Gastroesophageal sphincter (tissue), 4 donors: ENCODE measurements around the gene VIPR2. TPM values are rescaled to one million over a fixed set of nuclear protein-coding genes. Genes with fewer than 3 reads are reported as not detected.
"Not testable (repeated sequence)": the region's sequence is repeated elsewhere in the genome, so short reads cannot be mapped to it uniquely, and the experiment has no call there.

Experiments
- ATAC-seq: fragments of 150-250 bp; one replicate; pipeline ENCODE4 v1.9.1; 2016; ENCODE audit warnings: mild to moderate bottlenecking, moderate library complexity
- H3K27ac ChIP-seq, 4 donors: fragments of 200-600 bp; sonication (generic) in 3 of 4; 1 replicate in 3 of 4; 2 replicates in 1 of 4; pipeline ENCODE4 v1.5.1; 2016 to 2019
- H3K27me3 ChIP-seq: fragments of 200-600 bp; sonication (generic); one replicate; pipeline ENCODE4 v1.5.1; 2019
- H3K36me3 ChIP-seq, 2 donors: fragments of 200-600 bp; sonication (generic); one replicate each; pipeline ENCODE4 v1.5.1; 2019; ENCODE audit warnings: control low read depth in 1 of 2
- H3K4me1 ChIP-seq, 3 donors: fragments of 200-600 bp; sonication (generic); 1 replicate in 2 of 3; 2 replicates in 1 of 3; pipeline ENCODE4 v1.5.1; 2016 to 2019; ENCODE audit warnings: control low read depth in 2 of 3
- H3K4me3 ChIP-seq, 2 donors: fragments of 200-600 bp; sonication (generic); one replicate each; pipeline ENCODE4 v1.5.1; 2019; ENCODE audit warnings: mild to moderate bottlenecking in 1 of 2, moderate library complexity in 1 of 2
- H3K9me3 ChIP-seq, 3 donors: fragments of 200-600 bp; sonication (generic); one replicate each; pipeline ENCODE4 v1.5.1; 2017 to 2019; ENCODE audit warnings: control low read depth in 2 of 3
- CTCF ChIP-seq, 4 experiments: fragments of 200-600 bp in 2 of 4; fragments of 450-650 bp in 2 of 4; sonication (generic) in 1 of 4; IDR thresholded peaks; one replicate each; pipeline ENCODE4 v1.5.1; 2017 to 2019; ENCODE audit warnings: antibody characterized with exemption in 4 of 4, mild to moderate bottlenecking in 2 of 4, moderate library complexity in 2 of 4
- EP300 ChIP-seq: sonication (generic); formaldehyde crosslinking; IDR thresholded peaks from one replicate; pipeline ENCODE4 v1.6.1; 2017; ENCODE audit warnings: antibody characterized with exemption, mild to moderate bottlenecking
- POLR2A ChIP-seq, 2 donors: fragments of 450-650 bp; IDR thresholded peaks; one replicate each; pipeline ENCODE4 v1.6.1; 2017; ENCODE audit warnings: antibody characterized with exemption in 2 of 2, mild to moderate bottlenecking in 2 of 2, moderate library complexity in 1 of 2
- POLR2AphosphoS5 ChIP-seq: sonication (generic); formaldehyde crosslinking; IDR thresholded peaks from one replicate; pipeline ENCODE4 v1.6.1; 2017; ENCODE audit warnings: antibody characterized with exemption
- WGBS, 2 donors: methylation state at CpG; one replicate each; pipeline ENCODE4 v1.1.5; 2018; ENCODE audit warnings: low coverage in 1 of 2; 5-methylcytosine and 5-hydroxymethylcytosine counted together
- total RNA-seq, 4 donors: library from RNA; depleted of rRNA; stranded (reverse); fragments of >200 nt; gene quantifications; one replicate each; pipeline ENCODE4 v1.1.0, GENCODE V29; 2016

Gene VIPR2
- total RNA-seq, 4 donors from 2014 or later: 13.3 to 52.5 (median 27.4) TPM

GRCh38 chr7:159136846-159137245 is 7.8 kb downstream of the VIPR2 start:
- H3K9me3 ChIP-seq: no peaks in the 10 kb centered on the region
- no peaks in the 10 kb centered on the region for H3K27me3 ChIP-seq
- WGBS, 2 donors: 43% methylated on average over 4 of the region's 6 CpGs; no CpG with 5 or more reads in 1 of the 2 donors
- H3K36me3 ChIP-seq: peaks cover 0 to 40% of the 10 kb centered on the region in 2 donors
- no peak overlapping the region for H3K27ac ChIP-seq
- peaks cover 0 to 12% (median 0%) of the 10 kb centered on the region in 3 donors for H3K4me1 ChIP-seq
- H3K4me3 ChIP-seq: no peak overlapping the region
- TF ChIP-seq CTCF (IDR thresholded peaks at IDR 0.05) (no peak), POLR2A (IDR thresholded peaks at IDR 0.05) (no peak), EP300 (no peak), POLR2AphosphoS5 (no peak)
- ATAC-seq: no peak

- 74 to 97% methylated on average over 3 to 5 of the region's 7 CpGs for whole genome bisulfite sequencing, 2 donors
- TF ChIP-seq EP300 (no peak), CTCF (IDR thresholded peaks at IDR 0.05) (no peak), POLR2AphosphoS5 (no peak), POLR2A (IDR thresholded peaks at IDR 0.05) (no peak)
- peaks cover 0 to 40% of the 10 kb centered on the region in 2 donors for H3K36me3 ChIP-seq
- ATAC-seq: no peak
- no peaks in the 10 kb centered on the region for H3K9me3 ChIP-seq
- H3K27ac ChIP-seq: no peak overlapping the region
- peaks cover 0 to 8% (median 0%) of the 10 kb centered on the region in 3 donors for H3K4me1 ChIP-seq
- no peaks in the 10 kb centered on the region for H3K27me3 ChIP-seq
- H3K4me3 ChIP-seq: no peak overlapping the region
Observed at GRCh38 chr7:159136442-159136841, 8.2 kb downstream of the VIPR2 start.

- no peak for ATAC-seq
- no peak for TF ChIP-seq POLR2AphosphoS5
- no peak for TF ChIP-seq CTCF (IDR thresholded peaks at IDR 0.05)
- no peak for TF ChIP-seq POLR2A (IDR thresholded peaks at IDR 0.05)
- TF ChIP-seq EP300: no peak
- H3K9me3 ChIP-seq: no peaks in the 10 kb centered on the region
- no peak overlapping the region for H3K4me3 ChIP-seq
- H3K4me1 ChIP-seq: peaks cover 0 to 4% (median 0%) of the 10 kb centered on the region in 3 donors
- WGBS, 2 donors: 85 to 100% methylated on average over 3 to 8 of the region's 8 CpGs
- no peak overlapping the region for H3K27ac ChIP-seq
- H3K27me3 ChIP-seq: no peaks in the 10 kb centered on the region
- peaks cover 0 to 40% of the 10 kb centered on the region in 2 donors for H3K36me3 ChIP-seq
Observed at GRCh38 chr7:159136013-159136412, 8.7 kb downstream of the VIPR2 start.

- not testable (repeated sequence) for H3K4me3 ChIP-seq, ATAC-seq, H3K4me1 ChIP-seq, H3K27ac ChIP-seq, H3K9me3 ChIP-seq
- H3K27me3 ChIP-seq: peaks cover 11% of the 10 kb centered on the region
- 60 to 80% methylated on average over 1 to 7 of the region's 14 CpGs for WGBS, 2 donors
- TF ChIP-seq POLR2AphosphoS5: peak; percentile 42
- H3K36me3 ChIP-seq: peaks cover 0 to 15% of the 10 kb centered on the region in 2 donors
Observed at GRCh38 chr7:159132670-159133443, 11.8 kb downstream of the VIPR2 start.

- ATAC-seq: no peak
- Histone ChIP-seq H3K4me3 (no peak overlapping the region), H3K27me3 (peaks cover 11% of the 10 kb centered on the region), H3K36me3 (no peaks in the 10 kb centered on the region), H3K9me3 (no peaks in the 10 kb centered on the region), H3K4me1 (peaks cover 0 to 14% (median 0%) of the 10 kb centered on the region in 3 donors), H3K27ac (no peak overlapping the region)
- 72 to 82% methylated on average over 6 to 8 of the region's 8 CpGs for WGBS, 2 donors
- no peak for TF ChIP-seq EP300
- TF ChIP-seq CTCF (IDR thresholded peaks at IDR 0.05): no peak
- no peak for TF ChIP-seq POLR2A (IDR thresholded peaks at IDR 0.05)
- TF ChIP-seq POLR2AphosphoS5: no peak
Observed at GRCh38 chr7:159130820-159131219, 13.8 kb downstream of the VIPR2 start.
